ENCODE results near the gene C1QTNF1.

C1QTNF1 gene

GRCh38 chr17:79034931-79035485 is 11.0 kb downstream of the C1QTNF1 start:
- no peak for DNase-seq (ENCODE audit: low read depth)
- no peak for TF ChIP-seq CTCF (IDR thresholded peaks at IDR 0.05; ENCODE audit: control insufficient read depth, extremely low read depth, insufficient read depth)
- no peak overlapping the region for H3K4me3 ChIP-seq (ENCODE audit: low read depth, low read length)

GRCh38 chr17:79035686-79036085 is 11.7 kb downstream of the C1QTNF1 start:
- TF ChIP-seq CTCF (IDR thresholded peaks at IDR 0.05; ENCODE audit: control insufficient read depth, extremely low read depth, insufficient read depth), result no peak
- DNase-seq (ENCODE audit: low read depth), result no peak
- no peak overlapping the region for H3K4me3 ChIP-seq (ENCODE audit: low read depth, low read length)

DNA sequence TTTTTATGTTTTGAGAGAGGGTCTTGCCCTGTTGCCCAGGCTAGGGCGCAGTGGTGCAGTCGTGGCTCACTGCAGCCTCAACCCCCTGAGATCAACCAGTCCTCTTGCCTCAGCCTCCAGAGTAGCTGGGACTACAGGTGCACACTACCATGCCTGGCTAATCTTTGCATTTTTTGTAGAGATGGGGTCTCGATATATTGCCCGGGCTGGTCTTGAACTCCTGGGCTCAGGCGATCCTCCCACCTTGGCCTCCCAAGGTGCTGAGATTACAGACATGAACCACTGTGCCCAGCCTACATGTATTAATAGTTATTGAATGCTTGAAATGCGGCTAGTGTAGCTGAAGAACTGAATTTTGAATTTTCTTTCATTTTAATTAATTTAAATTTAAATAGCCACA is 12.2 kb downstream of the C1QTNF1 start:
- DNase-seq (ENCODE audit: low read depth), result no peak
- no peak overlapping the region for H3K4me3 ChIP-seq (ENCODE audit: low read depth, low read length)
- no peak for TF ChIP-seq CTCF (IDR thresholded peaks at IDR 0.05; ENCODE audit: control insufficient read depth, extremely low read depth, insufficient read depth)

DNA sequence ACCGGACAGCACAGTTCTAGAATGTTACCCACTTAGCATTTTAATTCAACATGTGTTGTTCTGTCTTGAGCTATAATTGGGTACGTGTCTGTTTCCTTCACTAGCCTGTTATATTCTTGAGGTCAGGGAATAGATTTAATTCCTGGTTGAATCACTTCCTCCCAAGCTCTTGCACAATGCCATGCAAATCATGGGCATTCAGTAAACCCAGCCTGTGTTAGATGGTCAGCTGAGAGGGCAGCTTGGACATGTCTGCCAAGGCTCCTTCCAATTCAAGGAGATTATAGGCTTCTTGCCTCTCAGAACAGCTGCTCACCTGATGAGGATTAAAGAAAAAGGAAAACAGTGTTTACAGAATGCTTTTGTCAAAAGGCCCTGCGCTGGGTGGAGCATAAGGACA is 12.6 kb downstream of the C1QTNF1 start:
- TF ChIP-seq CTCF (IDR thresholded peaks at IDR 0.05; ENCODE audit: control insufficient read depth, extremely low read depth, insufficient read depth), result no peak
- DNase-seq (ENCODE audit: low read depth), result no peak
- no peak overlapping the region for H3K4me3 ChIP-seq (ENCODE audit: low read depth, low read length)

DNA sequence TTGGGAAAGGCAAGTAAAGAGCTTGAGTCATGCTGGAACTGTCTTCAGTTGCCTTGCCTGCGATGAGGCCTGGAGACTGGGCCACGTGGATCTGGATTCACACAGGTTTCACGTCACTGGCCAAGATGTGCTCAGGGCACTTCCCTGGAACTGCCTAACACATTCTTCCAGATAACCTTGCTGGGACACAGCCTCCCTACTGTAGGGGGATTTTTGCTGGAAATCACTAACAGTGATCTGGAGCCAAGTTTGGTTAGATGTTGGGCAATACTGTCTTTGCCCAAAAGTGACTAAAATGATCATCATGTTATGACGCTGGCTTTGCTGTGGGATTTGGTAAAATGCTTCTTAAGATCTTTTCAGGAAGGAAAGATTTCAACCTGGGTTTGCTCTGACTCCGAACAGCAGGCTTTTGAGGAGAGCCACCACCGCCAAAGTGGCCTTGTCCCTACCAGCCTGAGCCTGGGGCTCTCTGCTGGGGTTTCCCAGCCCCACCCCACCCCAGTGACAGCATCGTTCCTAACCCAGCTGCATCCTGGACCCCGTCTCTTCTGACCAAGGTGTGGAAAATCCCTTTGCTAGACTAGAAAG is 14.7 kb downstream of the C1QTNF1 start:
- no peak for TF ChIP-seq CTCF (IDR thresholded peaks at IDR 0.05; ENCODE audit: control insufficient read depth, extremely low read depth, insufficient read depth)
- H3K4me3 ChIP-seq (ENCODE audit: low read depth, low read length), result no peak overlapping the region
- DNase-seq (ENCODE audit: low read depth), result no peak

DNA sequence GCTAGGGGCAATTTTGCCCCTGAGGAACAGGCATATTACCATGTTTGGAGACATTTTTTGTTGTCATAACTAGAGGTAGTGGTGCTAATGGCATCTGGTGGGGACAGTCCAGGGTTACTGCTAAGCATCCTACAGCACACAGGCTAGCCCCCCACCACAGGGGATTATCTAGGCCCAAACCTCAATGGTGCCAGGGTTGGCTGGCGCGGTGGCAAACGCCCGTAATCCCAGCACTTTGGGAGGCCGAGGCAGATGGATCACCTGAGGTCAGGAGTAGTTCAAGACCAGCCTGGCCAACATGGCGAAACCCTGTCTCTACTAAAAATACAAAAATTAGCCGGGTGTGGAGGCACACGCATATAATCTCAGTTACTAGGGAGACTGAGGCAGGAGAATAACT is 15.2 kb downstream of the C1QTNF1 start:
- no peak for TF ChIP-seq CTCF (IDR thresholded peaks at IDR 0.05; ENCODE audit: control insufficient read depth, extremely low read depth, insufficient read depth)
- no peak overlapping the region for H3K4me3 ChIP-seq (ENCODE audit: low read depth, low read length)
- no peak for DNase-seq (ENCODE audit: low read depth)

DNA sequence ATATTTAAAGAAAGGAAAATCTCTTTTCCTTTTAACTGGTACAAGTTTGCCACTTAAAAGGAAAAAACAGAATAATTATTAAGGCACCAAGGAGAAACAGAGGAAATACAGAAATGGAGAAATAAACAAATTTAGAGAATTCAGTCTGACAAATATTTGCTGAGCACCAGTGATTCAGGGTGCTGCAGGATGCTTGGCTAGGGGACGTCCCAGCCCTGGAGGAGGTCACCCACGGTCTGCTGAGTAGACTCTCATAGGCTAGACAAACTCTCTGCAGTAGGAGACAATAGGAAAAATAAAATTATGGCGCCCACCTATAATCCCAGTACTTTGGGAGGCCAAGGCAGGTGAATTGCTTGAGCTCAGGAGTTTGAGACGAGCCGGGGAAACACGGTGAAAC is 15.9 kb downstream of the C1QTNF1 start:
- TF ChIP-seq CTCF (IDR thresholded peaks at IDR 0.05; ENCODE audit: control insufficient read depth, extremely low read depth, insufficient read depth), result no peak
- H3K4me3 ChIP-seq (ENCODE audit: low read depth, low read length), result no peak overlapping the region
- no peak for DNase-seq (ENCODE audit: low read depth)

Measured in LNCaP clone FGC (cell line).